HK-2 (cell line): ENCODE measurements around the gene GC.
"Not testable (repeated sequence)": the region's sequence is repeated elsewhere in the genome, so short reads cannot be mapped to it uniquely, and the experiment has no call there.

Experiments
- DNase-seq: peaks from one replicate; pipeline ENCODE4 v3.0.0-alpha.2; 2018; ENCODE audit not compliant: unreplicated experiment

GC gene, protein sequence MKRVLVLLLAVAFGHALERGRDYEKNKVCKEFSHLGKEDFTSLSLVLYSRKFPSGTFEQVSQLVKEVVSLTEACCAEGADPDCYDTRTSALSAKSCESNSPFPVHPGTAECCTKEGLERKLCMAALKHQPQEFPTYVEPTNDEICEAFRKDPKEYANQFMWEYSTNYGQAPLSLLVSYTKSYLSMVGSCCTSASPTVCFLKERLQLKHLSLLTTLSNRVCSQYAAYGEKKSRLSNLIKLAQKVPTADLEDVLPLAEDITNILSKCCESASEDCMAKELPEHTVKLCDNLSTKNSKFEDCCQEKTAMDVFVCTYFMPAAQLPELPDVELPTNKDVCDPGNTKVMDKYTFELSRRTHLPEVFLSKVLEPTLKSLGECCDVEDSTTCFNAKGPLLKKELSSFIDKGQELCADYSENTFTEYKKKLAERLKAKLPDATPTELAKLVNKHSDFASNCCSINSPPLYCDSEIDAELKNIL

DNA sequence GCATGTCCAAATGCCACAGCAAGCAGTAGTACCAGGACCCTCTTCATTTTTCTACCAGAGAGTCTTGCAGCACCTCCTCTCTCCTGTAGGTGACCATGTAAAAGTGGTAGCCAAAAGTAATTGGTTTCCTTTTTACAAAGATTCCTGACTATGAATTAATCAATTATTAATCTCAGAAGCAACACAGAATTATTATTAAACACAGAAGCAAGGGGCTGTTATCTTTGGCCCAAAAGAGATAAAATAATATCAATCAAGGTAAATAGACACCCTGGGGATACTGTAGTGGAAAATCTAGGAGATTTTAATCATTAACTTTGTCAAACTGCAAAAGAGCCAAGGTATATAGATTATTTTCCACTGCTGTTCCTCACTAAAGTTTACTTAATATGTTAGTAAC is at the start of gene GC:
GC (minus strand) TSS at position 108 of the 400 bp plus-strand sequence; CDS start at position 47, 61 bp downstream.
- no peak for DNase-seq

DNA sequence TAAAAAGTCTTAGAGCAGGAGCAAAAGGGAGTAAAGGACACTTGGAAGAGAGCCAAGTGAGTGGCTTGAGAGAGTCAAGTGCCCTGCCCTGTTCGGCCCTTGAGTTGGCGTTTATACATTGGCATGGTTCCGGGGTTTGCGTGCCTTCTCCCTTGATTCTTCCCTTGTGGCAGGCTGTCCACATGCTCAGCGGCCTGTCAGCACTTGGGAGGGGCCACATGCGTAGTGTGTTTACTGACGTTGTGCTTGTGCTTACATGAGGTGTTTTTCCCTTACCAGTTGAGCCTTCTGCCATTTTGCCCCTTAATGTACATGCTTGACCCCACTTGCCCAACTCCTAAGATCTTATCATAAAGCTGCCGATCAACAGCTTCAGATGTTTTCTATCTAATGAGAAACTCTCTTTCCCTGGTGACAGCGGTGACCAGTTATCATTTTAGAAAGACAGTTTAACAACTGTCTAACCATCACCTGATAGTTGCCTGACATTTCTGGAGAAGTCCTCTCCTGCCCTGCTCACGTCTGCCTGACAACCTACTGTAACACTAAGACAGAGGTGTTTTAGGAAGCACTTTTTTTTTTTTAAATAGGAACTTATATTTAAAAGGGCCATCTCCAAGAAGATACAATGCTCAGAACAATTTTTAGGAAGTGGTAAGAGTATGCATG is 49.5 kb upstream of the GC start:
- DNase-seq: no peak

DNA sequence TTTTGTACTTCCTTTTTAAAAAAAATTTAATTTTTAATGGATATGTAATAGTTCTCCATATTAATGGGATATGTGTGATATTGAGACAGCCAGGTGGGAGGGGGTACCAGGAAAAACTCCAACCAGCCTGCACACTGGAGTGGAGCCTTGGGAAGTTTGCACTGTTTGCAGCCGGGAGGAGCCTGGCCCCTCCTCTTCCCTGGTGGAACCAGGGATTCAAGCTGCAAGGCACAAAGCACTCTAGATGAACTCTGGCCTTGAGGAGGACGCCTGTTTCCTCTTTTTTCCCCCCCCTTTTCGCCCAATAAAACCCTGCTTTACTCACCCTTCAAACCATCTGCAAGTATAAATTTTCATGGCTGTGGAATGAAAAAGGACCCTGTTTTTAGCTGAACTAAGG is 48.2 kb upstream of the GC start:
- no peak for DNase-seq

DNA sequence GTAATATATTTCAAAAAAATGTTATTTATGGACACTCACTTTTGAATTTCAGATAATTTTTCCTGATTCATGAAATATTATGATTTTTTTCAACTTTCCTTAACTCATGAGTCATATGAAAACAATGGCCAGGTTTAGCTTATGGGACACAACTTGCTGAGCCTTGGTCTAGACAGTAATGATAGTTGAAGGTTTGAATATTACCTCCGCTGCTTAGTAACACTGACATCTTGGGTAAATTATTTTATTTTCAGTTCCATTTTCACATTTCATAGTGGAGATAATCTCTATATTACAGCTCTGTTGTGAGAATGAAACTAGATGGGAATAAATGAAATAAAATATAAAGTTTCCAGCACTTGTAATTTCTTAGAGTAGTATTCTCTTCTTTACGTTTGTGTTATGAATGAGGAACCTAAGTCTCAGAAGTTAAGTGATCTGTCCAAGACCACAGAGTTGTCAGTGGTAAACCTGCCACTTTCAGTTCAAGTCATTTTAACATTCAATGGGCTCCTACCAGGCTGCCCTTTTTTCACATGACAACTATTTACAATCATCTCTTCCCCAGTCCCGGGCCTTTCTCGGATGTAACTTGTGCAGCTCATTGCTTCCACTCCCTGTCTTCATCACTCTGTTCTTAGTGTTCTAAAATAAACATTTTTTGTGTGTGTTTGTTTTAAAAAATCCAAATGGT is 46.8 kb upstream of the GC start:
- no peak for DNase-seq

DNA sequence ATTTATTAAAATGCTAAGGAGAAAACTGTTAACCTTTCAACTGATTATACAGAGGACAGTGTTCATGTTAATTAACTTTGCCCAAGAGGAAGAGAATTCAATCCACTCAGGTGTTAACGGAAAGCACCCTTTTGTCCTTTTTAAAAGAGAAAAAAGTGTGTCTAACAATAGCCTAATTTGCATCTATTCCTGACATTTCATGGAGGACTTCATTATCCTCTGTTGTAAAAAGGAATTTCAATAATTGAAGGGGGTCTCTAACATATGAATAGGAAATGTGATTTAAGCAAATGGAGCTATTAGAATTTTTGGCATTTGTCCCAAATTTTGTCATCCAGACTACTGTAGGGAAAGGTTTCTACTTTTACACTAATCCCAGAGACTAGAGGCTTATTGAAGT is 44.6 kb upstream of the GC start:
- no peak for DNase-seq

DNA sequence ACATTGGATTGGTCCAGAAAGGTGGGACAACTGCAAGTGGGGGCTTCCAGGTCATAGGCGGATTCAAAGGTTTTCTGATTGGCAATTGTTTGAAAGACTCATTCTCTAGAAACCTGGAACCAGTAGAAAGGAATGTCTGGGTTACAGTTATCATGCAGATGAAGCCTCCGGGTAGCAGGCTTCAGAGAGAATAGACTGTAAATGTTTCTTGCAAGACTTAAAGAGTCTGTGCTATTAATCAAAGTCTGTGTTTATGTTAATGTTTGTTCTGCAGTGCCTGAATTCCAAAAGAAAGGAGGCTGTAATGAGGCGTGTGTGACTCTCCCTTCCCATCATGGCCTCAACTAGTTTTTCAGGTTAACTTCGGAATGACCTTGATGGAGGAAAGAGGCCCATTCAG is 43.9 kb upstream of the GC start:
- no peak for DNase-seq

DNA sequence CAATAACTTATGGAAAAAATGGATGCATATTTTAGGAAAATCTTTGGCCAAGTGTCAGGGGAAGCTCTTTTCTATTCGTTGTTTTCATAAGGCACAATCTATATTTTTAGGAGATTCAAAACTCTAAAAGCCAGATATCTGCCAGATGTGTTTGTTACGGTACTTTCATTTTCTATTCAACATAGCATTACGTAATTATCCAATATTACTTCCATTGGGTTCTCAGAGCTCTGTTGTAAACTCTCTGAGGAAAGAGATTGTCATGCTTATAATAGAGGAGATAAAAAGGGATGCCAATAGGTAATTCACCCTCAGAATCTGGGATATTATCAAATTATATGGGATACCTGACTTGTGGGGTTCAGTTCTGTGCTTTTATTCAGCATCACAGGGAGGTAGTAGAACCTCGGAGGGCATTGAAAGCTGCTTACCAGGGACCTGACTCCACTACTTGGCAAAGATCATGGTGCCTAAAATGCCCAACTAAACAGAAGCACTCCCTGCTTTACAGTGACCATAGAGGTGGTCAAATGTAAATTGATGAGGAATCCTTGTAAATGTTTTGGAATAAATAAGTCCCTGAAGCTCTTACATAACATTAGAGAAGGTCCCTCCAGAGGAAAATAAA is 32.9 kb upstream of the GC start:
- DNase-seq: no peak

DNA sequence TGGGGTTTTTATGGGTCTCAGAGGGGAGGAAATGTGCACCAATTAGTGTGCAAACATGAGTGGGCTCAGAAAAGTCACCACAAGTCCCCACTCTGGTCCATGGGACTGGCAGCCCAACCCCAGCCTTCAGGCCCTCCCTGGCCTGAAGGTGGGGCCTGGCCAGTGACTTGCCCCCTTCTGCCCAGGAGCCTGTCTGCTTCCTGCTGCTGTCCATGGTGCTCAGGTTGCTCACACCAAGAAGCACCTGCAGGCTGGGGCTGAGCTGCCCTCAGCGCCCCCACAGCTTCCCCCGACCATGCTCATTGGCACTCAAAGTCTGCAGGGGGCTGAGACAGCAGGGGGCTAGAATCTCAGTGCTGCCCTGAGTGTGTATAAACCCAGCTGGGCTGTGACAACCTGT is 30.6 kb upstream of the GC start:
- DNase-seq: no peak

DNA sequence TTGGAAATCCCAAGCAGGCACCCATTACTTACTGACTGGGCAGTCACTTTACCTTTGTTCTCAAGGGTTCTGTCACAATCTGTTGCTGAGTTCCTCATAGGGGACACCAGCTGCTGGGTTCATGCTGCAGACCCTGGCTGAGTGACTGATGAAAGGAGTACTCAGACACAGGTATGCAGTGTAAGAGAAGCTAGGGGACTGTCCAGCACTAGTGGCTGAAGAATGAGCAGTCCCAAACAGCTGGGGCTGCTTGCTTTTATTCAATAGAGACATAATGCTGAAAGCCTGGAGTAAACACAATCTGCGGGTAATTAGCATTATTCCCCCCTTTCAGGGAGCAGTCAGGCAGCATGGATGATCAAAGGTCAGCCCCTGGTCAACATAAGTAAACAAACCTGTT is 25.9 kb upstream of the GC start:
- DNase-seq: not testable (repeated sequence)

DNA sequence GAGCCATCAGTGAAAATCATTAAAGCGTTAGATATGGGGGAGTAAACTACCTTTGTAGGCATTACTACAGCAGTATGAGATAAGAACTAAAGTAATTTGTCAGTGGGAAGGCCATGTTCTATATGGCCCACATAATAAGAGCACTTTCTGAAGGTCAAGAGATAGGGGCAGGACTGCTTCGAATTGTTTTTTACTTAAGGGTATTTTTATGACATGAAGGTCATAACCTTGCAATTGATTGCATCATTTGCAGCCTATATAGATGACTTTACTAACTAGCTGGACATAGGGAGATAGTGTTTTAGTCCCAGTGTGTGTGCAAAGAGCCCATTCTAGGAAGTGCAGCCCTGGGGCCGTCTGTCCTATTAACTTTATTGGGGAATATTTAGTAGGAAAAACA is 23.6 kb upstream of the GC start:
- DNase-seq: no peak

DNA sequence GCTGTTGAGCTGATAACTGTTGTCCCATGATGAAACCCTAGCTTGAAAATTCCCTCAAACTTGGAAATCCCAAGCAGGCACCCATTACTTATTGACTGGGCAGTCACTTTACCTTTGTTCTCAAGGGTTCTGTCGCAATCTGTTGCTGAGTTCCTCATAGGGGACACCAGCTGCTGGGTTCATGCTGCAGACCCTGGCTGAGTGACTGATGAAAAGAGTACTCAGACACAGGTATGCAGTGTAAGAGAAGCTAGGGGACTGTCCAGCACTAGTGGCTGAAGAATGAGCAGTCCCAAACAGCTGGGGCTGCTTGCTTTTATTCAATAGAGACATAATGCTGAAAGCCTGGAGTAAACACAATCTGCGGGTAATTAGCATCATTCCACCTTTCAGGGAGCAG is 21.4 kb upstream of the GC start:
- DNase-seq: not testable (repeated sequence)

DNA sequence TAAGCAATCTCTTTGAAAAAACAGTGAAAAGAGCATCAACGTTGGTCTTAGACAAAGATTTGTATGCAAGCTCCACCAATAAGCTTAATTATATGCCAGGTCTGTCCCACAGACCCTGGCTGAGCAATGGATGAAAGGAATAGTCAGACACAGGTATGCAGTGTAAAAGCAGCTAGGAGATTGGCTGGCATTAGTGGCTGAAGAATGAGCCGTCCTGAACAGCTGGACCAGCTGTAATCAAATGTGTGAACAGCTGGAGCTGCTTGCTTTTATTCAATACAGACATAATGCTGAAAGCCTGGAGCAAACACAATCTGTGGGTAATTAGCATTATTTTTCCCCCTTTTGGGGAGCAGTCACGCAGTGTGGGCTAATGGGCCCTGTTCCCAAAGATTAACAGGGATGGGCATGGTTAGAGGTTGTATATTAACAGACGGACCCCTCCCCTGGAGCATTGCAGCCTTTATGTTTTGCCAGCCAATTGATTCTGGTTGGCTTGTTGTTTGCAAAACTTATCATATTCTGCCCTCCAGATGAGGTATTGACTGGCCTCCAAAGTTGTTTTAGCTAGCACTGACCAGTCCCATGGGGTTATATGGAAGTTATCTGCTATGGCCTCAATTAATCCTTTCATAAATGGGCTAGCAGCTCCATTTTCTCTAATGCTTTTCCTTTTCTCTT is 20.3 kb upstream of the GC start:
- not testable (repeated sequence) for DNase-seq

DNA sequence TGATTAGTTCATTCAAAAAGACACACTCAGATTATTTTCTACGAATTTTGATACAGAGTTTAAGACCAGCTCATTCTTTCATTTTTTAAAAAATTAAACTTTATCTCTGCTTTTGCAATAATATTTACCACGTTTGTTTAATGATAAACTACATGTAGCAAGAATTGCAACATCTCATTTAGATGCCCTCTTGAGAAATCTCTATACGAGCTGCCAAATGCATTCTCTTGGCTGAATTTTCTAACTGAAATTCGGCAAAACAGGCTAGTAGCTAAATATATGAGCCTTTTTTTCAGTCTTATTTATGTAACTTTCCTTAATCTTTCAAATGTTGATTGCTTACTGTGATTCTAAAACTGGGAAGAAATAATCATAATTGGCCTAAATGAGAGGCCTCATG is 2.1 kb upstream of the GC start:
- no peak for DNase-seq

DNA sequence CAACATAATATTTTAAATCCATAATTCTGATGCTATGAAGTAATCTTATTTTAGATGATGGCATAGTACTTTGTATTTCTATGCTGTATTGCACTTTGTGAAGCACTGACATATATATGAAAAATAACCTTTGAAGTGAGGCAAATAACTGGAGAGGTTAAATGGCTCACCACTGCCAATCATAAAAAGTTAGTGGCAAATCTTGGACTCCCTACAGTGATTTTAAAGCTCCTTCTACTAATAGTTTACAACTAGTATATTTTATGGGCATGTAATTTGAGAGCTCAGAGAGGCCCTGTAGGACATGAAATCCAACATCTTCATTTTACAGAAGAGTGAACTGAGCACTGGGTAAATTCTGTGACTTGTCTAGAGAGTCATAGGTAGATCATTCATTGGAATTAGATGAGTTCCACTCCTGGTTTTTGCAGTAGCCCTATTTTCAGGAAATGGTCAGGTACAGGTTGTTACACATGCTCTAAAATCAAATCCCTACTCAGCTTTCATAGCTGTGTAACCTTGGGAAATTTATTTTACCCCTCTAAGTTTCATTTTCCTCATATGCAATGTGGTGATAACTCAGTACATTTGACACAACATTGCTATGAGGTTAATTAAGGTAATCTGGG is 804 bp upstream of the GC start:
- no peak for DNase-seq

DNA sequence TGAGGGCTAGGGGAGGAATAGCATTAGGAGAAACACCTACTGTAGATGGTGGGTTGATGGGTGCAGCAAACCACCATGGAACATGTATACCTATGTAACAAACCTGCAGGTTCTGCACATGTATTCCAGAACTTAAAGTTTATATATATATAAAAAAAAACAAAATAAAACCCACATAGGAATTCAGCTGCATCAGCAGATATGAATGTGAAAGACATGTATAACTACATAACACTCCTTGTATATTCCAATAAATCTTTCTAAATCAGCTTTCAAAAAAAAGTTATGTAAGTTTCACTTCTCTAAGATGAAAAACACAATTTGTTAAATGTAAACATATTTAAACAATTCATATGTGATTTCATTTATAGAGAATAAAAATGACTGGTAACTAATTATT is 6.0 kb downstream of the GC start:
- no peak for DNase-seq

DNA sequence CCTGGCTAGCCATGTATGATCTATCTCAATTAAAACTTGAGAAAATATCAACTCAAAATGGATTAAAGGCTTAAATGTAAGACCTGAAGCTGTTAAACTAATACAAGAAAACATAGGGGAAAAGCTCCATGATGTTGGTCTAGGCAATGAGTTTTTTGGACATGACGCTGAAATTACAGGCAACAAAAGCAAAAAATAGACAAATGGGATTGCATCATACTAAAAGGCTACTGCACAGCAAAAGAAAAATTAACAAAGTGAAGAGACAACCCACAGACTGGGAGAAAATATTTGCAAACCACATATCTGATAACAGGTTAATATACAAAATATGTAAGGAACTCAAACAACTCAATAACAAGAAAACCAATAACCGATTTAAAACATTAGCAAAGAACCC is 8.4 kb downstream of the GC start:
- DNase-seq: no peak

DNA sequence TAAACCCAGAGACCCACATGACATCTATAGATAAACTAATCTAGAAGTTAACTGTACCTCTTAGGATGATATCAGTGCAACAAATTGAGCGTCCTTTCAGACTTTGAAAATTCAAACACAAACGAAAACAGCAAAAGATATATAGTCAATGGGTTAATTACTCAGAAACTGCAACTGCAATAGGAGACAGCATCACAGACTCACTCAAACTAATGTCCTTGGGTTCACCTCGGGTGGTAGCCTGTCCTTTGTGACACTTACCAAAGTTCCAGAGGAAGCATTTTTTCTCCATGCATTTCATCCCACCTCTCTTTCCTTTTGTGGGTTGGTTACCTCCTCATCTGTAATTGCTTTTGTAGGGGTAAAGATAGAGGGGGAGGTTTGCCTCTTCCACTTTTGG is 9.7 kb downstream of the GC start:
- no peak for DNase-seq

DNA sequence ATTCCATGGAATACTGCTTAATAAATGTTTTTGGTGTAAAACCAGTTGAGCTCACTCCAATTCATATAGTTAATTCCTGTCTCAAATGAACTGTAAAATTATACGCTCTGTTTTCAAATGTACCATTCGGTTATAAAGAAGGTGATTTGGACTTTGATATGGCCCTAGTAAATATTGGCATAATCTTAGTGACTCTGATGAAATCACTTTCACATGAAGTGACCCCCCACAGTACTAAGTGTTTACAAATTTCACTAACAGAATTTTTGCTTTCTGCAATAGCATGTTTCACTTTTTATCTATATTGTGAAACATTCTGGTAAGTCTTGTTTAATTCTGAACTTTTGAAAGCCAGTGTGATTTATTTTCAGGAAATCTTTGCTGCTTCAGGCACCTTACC is 10.9 kb downstream of the GC start:
- DNase-seq: no peak

DNA sequence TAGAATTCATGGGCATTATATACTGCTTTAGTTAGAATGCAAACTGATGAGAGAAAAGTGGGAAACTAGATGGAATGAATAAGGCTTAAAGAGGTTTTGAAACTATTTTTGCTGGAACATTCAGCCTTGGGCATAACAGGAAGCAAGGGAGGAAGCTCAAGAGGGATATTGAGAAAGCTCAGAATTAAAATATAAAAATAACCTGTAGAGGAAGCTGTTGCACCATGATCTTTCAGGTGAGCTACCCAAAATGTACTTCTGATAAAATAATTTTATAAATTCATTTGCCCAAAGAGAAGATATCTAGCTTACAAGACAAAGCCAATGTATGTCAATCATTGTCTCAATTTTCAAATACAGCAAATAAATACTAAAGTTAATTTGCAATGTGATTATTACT is 11.3 kb downstream of the GC start:
- no peak for DNase-seq

DNA sequence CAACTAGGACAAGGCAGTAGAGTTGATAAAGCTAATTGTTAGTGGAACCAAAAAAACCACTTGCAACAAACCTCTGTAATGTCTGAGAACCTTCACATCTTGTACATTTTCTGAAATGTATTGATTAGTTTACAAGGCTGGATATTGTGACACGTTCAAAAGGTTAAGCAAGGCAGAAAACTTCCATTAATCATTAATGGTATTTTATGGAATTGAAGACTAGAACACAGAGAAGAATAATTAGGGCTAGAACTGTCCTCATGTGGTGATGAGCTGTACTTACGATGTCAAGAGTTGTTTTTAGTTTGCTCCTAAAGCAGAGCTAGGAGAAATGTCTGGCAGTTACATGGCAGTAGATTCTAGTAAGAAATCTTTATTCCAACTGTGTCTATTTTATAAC is 12.3 kb downstream of the GC start:
- DNase-seq: no peak

DNA sequence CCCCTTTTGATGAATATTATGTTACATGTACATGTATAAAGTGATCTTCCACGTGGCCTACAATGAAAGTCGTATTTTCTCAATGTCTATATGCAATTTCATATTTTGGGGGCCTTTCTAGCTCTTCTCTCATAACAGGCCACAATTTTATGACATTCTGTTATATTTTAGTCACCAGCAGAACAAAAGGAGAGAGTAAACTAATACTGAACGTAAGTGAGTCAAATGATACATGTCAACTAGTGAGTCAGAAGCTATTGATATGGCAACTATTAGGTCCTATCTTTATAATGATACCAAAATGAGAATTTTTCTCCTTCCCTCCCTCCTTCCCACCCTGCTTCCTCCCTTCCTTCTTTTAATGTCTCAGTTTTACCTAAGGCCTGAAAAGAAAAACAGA is 14.4 kb downstream of the GC start:
- DNase-seq: no peak
